ENCODE results near the gene NTRK3.
"Not testable (repeated sequence)": the region's sequence is repeated elsewhere in the genome, so short reads cannot be mapped to it uniquely, and the experiment has no call there.

The NTRK3 gene

DNA sequence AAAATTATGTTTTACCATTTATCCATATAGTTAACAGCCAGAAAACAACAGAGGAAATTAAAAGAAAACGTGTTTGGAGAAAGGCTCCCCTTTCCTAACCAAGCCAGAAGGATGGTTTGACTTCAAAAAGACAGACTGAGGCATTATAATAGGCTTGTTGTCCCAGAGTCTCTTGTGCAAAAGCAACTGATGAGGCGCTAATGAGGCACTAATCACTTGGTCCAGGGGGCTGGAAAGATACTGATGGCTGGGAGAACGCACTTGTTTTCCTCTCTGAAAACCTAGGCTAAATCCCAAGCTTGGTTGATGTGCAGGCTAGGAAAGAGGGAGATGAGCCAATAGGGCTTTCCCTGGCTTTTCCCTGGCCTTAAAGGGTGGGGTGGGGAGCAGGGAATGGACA, 389.6 kb downstream of the NTRK3 start:
- DNase-seq: no peak

DNA sequence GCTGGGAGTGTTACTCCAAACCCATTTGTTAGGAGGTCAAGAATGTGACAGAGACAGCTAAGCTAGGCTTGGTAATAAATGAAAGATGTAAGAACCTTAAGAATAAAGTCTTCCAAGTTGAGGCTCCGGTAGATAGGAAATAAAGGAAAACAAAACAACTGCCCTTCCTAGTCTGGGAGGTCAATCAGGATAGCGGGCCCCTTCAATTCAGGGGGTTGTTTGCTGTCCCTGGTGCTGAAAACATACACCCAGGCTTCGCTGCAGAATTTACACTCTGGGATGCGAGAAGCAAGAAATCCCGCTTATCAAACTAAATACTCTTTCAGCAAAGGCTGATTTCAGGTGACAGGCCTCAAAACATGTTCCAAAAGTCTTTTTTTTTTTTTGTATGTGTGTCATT, 393.4 kb downstream of the NTRK3 start:
- DNase-seq: no peak

DNA sequence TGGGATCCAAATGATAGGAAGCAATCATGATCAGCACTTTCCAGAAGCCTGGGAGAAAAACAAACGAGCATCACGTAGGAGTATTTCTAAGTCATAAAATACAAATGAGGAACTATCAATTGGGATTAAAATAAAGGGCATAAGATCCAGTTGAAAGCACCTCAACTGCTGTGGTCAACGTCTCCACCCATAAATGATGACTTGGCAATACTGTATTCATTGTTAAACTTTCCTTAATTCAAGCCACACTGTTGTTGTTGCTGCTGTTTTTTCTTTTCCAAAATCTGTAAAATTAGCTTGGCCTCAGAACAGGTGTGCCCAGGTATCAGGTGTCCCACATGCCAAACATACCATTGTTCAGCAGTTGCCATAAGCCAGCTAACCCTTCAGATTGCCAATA, 395.8 kb downstream of the NTRK3 start:
- no peak for DNase-seq

DNA sequence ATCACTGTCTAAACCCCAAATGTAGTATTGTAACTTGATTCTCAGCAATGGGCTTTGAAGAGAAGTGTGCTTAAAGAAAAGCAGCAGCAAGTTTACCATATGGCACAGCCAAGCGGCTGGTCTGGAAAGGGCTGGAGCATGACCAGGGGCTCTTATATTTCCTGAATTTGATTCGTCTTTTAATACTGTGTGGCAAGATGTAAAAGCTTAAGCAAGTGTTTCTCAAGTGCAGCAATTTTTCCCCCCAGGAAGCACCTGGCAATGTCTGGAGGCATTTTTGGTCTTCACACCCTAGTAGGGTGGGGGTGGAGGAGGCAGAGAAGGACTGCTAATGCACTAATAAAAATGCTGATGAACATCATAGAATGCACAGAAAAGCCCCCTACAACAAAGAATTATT, 397.9 kb downstream of the NTRK3 start:
- no peak for DNase-seq

DNA sequence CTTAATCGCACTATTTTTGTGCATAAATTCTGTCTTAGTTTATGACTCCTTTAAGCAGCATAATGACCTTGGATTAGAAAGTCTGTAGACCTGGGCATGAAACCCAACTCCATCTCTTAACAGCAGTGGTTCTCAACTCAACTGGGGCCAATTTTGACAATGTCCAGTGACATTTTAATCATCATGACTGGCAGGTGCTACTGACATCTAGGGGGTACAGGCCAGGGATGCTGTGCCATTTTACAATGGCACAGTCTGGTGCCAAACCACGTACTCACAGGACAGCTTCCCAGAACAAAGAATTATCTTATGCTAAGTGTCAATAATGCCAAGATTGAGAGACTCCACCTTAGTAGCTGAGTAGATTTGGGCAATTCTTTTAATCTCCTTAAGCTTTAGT, 405.0 kb downstream of the NTRK3 start:
- no peak for DNase-seq

DNA sequence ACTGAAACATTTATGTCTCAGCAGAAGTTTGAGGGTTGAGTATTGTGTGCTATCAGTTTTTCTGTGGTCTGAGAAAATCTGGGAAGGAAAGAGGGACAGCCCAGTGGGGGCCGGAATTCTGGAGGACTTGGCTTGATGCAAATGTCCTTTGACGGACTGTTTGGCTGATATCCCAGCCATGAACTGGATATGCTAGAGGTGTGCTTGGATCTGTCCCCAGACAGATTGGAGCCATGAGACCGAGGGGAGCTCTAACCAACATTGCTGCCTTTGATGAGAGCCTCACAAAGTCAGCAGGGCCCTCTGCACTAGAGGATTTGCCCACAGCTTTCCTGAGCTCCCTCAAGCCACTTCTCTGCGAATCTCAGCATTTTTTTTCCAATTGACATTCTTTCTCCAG, 405.6 kb downstream of the NTRK3 start:
- DNase-seq: no peak

DNA sequence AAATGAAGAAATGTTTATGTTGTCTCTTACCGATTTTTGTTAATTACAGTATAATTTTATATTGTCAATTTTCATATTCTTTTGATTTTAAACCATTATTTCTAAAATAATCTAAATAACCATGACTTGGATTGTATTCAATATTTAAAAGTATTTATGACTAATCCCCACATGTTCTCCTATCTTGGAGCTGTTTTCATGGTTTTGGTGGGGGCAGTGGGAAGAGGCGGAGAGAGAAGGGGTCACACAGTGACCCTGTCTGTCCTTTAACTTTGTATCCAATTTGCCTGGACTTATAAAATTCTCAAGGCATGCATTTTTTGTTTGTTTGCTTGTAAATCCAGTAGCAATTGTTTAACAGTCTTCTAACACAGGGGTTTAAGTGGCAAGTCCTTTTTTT, 407.4 kb downstream of the NTRK3 start:
- no peak for DNase-seq

DNA sequence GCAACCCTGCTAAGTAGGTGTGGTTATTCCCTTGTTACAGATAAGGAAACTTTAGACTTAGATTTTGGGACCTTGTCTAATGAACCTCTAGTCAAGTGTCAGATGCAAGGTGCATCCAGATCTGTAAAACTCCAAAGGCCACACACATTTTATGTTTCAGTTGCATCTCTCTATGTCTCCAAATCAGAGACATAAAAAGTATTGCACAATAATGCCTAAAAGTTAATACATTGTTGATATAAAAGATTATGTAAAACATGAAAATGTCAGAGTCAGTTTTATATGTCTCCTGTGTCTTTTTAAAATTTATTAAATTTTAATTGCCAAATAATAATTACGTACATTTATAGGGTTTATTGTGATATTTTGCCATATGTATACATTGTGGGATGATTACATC, 408.5 kb downstream of the NTRK3 start:
- no peak for DNase-seq

DNA sequence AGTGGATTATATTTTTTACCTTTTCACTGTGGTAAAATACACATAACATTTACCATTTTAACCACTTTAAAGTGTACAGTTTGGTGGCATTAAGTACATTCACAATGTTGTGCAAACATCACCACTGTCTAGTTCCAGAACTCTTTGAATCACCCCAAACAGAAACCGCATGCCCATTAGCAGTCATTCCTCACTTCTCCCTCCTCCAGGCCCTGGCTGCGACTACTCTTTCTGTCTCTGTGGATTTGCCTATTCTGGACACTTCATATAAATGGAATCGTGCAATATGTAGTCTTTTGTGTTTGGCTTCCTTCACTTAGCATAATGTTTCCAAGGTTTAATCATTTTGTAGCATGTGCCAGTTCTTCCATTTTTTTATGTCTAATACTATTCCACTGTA, 409.8 kb downstream of the NTRK3 start:
- DNase-seq: no peak

DNA sequence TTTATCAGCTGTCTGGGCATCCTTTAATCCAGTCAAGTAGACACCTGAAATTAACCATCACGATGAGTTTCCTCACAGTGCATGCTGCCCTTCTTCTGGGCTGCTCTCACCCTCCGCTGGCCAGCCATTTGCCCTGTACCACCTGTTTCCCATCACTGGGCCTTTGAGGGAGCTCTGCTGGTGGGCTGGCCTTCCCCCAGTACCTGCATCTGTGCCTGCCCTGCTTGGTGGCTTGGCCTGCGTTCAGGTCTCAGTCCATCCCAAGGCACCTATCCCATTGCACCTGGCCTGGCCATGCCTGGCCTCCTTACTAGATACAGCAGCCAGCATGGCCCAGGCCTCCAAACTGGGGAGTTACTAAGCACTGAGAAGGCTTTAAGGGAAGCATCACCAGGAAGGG, 413.2 kb downstream of the NTRK3 start:
- DNase-seq: no peak

DNA sequence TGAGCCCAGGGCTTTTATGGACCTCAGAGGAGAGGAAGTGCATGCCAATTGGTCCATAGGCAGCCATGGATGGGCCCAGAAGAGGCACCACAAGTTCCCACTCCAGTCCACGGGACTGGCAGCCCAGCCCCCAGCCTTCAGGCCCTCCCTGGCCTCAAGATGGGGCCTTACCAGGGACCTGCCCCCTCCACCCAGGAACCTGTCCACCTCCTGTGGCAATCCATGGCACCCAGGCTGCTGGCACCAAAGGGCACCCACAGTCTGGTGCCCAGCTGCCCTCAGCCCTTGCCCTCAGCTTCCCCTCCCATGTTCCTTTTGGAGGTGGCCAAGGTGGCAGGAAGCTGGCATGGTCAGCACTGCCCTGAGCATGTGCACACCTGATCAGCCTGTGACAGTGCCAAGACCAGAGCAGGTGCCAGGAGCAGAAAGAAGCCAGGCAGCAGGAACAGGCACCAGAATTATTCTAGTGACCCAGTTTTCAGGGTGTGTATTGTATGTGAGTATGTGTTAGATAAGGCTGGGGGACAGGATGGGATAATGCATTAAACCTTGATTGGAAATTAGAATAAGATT, 415.0 kb downstream of the NTRK3 start:
- no peak for DNase-seq

DNA sequence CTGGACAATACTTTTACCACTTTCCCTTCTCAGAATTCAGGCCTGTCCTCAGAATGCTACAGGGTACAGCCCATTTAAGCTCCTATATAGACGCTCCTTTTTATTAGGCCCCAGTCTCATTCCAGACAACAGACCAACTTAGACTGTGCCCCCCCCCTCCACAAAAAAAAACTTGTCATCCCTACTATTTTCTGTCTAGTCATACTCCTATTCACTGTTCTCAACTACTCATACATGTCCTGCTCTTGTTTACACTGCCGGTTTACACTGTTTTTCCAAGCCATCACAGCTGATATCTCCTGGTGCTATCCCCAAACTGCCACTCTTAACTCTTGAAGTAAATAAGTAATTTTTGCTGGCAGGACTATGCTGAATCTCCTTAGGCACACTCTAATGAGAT, 420.7 kb downstream of the NTRK3 start:
- DNase-seq: not testable (repeated sequence)

DNA sequence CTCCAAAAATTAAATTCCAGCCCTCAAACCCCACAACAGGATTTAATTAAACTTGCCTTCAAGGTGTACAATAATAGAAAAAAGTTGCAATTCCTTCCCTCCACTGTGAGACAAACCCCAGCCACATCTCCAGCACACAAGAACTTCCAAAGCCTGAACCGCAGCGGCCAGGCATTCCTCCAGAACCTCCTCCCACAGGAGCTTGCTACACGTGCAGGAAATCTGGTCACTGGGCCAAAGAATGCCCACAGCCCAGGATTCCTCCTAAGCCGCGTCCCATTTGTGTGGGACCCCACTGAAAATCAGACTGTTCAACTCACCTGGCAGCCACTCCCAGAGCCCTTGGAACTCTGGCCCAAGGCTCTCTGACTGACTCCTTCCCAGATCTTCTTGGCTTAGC, 423.2 kb downstream of the NTRK3 start:
- DNase-seq: not testable (repeated sequence)

DNA sequence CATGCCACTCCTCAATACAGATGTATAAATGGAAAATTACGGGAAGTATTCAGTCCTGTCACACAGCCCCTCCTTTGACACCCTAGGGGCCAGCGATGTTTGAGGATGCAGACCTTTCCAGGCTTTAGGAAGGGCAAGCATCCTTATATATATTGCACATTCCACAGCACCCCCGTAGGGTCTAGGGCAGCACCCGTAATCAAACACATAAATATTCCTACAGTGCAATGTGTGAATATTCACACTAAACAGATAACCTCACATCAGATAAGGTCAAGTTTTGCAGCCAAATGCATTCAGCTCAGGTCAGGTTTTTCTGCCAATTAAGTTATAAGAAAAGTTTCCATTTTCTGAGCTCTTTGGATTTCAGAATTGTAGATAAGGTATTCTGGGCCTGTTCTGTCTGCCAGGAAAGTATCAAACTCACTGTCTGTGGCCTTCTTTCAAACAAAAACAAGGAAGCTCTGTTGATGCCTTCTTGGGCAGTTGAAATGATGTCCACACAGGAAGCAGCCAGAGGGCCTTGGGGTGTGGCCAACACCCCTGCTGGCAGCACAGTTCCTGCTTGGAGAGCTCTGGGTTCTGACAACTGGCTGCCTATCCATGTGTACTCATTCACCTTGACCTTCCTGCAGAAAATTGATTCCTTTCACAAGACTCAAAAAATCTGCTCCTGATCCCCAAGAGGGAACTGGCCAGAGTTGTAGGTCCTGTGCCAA, 427.0 kb downstream of the NTRK3 start:
- no peak for DNase-seq

DNA sequence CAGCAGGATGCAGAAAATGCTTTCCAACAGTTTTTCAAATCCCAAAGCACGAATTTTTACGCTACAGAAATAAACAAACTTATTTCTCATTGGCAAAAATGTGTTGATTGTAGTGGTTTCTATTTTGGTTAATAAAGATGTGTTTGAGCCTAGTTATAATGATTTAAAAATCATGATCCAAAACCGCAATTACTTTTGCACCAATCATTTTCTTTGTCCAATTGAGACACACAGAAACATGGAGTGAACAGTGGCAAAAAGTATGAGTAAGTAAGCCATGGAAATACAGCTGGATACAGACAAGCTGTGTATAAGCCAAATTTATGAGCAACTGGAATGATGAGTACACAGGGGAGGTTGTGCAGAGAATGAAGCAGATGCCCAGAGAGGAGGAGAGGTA, 427.9 kb downstream of the NTRK3 start:
- no peak for DNase-seq

DNA sequence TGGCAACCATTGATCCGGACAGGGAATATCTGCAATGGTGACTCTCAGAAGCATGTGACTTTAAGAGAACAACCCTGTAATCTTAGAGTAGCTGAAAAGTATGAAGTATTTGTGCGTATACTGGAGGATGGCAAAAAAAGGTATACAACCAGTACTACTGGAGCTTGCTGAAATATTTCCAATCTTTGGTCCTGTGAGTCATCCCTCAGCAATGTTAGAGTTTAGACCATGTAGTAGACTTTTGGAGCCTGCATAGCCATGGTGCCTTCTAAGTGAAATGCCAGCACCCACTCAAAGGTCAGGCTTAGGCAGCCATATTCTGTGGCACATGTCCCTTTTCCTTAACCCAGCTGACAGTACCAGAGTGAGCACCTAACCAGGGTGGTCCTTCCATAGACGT, 429.4 kb downstream of the NTRK3 start:
- no peak for DNase-seq

DNA sequence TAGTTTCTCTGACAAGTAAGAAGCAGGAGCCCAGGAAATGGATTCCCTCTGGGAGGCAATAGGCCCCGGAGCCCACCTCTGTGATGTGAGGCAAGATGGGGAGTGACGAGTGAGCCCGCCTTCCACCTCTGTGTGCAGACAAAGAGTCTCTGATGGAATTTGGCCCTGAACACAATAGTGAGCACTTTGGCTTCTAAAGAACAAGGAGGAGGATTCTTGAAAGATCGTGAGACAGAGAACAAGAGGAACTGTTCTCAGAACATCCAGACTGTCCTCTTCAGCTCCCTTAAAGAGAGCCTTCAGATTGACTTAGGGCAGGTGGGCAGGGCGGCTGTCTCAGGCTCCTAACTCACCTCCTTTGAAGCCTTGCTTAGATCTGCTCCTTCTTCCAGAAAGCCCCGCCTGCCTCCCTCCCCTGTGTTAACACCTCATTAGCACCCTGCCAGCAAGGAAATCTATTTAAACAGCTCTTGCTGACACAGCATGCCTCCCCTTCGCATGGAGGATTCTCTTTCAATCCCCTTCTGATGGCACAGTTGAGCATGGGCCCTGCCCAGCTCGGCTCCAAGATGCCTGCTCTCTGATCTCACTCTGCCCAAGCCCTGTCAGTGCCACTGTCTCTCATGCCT, 430.3 kb downstream of the NTRK3 start:
- DNase-seq: no peak

DNA sequence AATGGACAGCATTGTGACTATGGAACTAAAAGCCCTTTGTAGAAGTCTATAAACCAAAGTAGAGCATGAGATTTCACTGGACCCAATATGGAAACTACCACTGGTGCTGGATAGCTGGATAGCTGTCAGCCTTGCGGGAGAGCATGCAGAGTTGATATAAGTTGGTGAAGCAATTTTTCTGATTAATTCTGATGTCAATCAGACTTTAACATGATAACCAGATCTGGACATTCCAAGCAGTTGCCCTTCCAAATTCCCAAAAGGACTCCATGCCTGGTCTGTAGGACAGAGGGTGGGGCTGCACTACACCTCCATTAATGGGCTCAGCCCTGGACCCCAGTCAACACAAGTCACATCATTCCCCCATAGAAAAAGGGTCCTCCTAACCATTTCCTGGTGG, 437.8 kb downstream of the NTRK3 start:
- DNase-seq: no peak

DNA sequence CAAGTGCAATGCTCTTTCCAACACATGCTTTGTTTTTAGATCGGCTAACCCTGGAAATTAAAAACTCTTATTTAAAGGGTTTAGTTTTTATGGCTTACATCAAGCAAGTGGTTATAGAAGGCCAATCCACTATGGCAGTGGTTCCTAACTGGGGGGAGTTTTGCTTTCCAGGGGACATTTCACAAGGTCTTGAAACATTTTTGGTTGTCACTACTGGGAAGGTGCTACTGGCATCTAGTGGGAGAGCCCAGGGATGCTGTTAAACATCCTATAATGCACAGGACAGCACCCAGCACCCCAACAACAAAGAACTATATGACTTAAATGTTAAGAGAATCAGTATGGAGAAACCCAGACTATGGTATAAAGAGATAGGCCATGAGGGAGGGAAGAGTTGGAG, 439.0 kb downstream of the NTRK3 start:
- DNase-seq: no peak

DNA sequence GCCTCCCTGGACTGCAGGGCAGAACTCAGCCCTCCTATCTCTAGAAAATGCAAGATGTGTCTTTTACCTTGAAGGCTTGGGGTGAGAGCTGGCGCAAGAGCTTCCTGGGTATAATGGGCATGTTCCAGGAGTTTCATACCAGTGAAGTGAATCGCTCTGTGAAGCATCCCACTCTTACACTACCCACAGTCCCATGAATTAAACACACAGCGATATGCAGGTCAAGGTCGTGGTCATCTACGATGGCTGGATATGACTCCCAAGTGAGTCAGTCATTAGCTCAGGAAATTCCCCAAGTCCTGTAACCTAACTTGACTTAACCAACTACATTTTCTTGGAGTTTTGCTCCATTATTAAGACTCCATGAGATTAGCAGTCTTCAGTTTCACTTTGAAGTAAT, 439.7 kb downstream of the NTRK3 start:
- DNase-seq: no peak

DNA sequence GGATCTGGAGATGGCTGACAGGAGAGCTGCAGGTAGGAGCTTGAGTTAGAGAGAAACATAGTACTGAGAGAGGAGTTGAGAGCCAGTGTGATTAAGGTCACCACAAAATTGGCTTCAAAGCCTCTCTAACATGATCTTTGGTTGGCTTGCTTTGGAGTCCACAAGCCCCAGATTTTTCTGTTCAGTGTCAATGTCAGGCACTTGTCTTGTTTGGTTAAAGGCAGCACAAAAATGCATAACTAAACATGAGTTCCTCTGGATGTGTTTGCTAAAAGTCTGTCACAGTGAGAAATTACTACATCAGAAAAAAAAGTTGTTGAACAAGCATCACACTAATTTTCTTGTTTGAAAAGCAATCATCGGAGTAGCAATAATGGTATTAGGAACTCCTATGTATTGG, 440.5 kb downstream of the NTRK3 start:
- DNase-seq: no peak
